LNCaP clone FGC (cell line): Measurements from ENCODE around the gene COPB2.

ENCODE experiments used
- DNase-seq: peaks from one replicate; pipeline ENCODE4 v3.0.0-alpha.2; 2011; ENCODE audit warnings: low read depth
- H3K4me3 ChIP-seq: 2 replicates; pipeline ENCODE4 v1.5.1; 2011; ENCODE audit warnings: mild to moderate bottlenecking, low read depth, low read length, control low read depth
- CTCF ChIP-seq: IDR thresholded peaks from 2 replicates; pipeline ENCODE4 v1.5.1; 2012; ENCODE audit warnings: mild to moderate bottlenecking; ENCODE audit not compliant: control insufficient read depth, insufficient read depth; ENCODE audit errors: extremely low read depth

The COPB2 gene

GRCh38 chr3:139389552-139390368 lies at the start of gene COPB2:
Gene COPB2, minus strand, starts transcription at chr3:139389647. Its CDS starts 97 bp downstream, at chr3:139389550.
- peak within 1 kb of the TSS; percentile 100 for H3K4me3 ChIP-seq
- peak; percentile 97 for DNase-seq
- TF ChIP-seq CTCF: no peak

- H3K4me3 ChIP-seq: no peak overlapping the region
- DNase-seq: no peak
- TF ChIP-seq CTCF: no peak
These were observed 45.4 kb upstream of the COPB2 start for GRCh38 chr3:139434764-139435307.

- DNase-seq: no peak
- no peak for TF ChIP-seq CTCF
- no peak overlapping the region for H3K4me3 ChIP-seq
These were observed 44.8 kb upstream of the COPB2 start for GRCh38 chr3:139434228-139434627.

- H3K4me3 ChIP-seq: no peak overlapping the region
- no peak for DNase-seq
- no peak for TF ChIP-seq CTCF
These were observed 43.6 kb upstream of the COPB2 start for GRCh38 chr3:139433089-139433488.

GRCh38 chr3:139430493-139430892 lies 41.0 kb upstream of the COPB2 start:
- no peak overlapping the region for H3K4me3 ChIP-seq
- DNase-seq: no peak
- TF ChIP-seq CTCF: no peak

GRCh38 chr3:139427283-139428060 lies 38.0 kb upstream of the COPB2 start:
- no peak overlapping the region for H3K4me3 ChIP-seq
- DNase-seq: peak; percentile 64
- TF ChIP-seq CTCF: peak; percentile 80
